Glomerular endothelial cell (primary cell): ENCODE measurements around the gene BOLA2. TPM values are rescaled to one million over a fixed set of nuclear protein-coding genes. Genes with fewer than 3 reads are reported as not detected.
"Not testable (repeated sequence)": the region's sequence is repeated elsewhere in the genome, so short reads cannot be mapped to it uniquely, and the experiment has no call there.

Source experiments
- DNase-seq: peaks from one replicate; pipeline ENCODE4 v3.0.0-alpha.2; 2011; ENCODE audit warnings: low read depth, low spot score; ENCODE audit errors: extremely low read depth
- total RNA-seq: library from RNA; depleted of rRNA; stranded (reverse); fragments of >200 nt; gene quantifications from 2 replicates; pipeline ENCODE4 v1.2.3, GENCODE V29; 2015

BOLA2 gene
- total RNA-seq = 18.7 and 23.6 TPM in 2 replicates

- DNase-seq = not testable (repeated sequence)
Measured at GRCh38 chr16:29454269-29454668, at the start of gene BOLA2, which contains the start of gene SLX1B. TSS of gene BOLA2 (minus strand) at chr16:29454351. CDS start at chr16:29454253, 98 bp downstream. TSS of gene SLX1B (plus strand) at chr16:29454533.

- not testable (repeated sequence) for DNase-seq
Measured at GRCh38 chr16:29482276-29482675, 28.1 kb upstream of the BOLA2 start.

DNA sequence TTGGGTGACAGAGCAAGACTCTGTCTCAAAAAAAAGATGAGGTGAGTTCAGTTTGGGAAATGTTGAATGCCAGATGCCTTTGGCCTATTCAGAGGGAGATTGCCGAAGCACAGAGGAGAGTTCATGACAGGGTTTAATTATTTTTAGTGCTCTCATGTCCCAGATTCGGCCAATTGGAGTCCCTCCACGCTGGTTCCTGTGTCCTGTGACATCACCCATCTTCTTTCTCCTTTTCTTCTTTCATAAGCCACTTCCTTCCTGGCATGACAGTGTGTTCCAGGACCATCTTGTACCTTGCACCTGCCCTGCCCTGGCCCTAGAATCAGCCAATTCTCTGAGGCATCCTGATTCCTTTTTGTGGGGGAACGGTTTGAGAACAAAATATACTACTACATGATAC, 17.9 kb upstream of the BOLA2 start:
- not testable (repeated sequence) for DNase-seq

DNA sequence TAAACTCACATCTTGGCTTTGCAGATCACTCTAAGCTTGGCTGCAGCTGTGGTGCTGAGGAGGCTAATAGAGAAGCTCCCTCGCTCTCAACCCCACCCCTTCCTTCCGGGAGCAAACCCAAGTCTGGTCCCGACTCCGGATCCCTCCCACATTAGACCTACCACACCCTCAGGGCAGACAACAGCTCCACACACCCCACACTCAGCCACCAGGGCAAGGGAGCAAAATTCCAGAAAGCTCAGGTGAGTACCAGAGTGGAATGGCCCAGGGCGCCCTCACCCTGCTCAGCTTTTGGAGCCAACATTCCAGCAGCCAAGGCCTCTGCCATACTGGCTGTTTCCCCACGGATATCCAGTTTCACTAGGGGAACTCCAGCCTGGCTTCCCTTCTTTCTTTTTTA, 15.5 kb upstream of the BOLA2 start:
- not testable (repeated sequence) for DNase-seq

GRCh38 chr16:29467654-29468366, 13.7 kb upstream of the BOLA2 start:
- DNase-seq = not testable (repeated sequence)

GRCh38 chr16:29466904-29467303, 12.8 kb upstream of the BOLA2 start:
- not testable (repeated sequence) for DNase-seq

DNA sequence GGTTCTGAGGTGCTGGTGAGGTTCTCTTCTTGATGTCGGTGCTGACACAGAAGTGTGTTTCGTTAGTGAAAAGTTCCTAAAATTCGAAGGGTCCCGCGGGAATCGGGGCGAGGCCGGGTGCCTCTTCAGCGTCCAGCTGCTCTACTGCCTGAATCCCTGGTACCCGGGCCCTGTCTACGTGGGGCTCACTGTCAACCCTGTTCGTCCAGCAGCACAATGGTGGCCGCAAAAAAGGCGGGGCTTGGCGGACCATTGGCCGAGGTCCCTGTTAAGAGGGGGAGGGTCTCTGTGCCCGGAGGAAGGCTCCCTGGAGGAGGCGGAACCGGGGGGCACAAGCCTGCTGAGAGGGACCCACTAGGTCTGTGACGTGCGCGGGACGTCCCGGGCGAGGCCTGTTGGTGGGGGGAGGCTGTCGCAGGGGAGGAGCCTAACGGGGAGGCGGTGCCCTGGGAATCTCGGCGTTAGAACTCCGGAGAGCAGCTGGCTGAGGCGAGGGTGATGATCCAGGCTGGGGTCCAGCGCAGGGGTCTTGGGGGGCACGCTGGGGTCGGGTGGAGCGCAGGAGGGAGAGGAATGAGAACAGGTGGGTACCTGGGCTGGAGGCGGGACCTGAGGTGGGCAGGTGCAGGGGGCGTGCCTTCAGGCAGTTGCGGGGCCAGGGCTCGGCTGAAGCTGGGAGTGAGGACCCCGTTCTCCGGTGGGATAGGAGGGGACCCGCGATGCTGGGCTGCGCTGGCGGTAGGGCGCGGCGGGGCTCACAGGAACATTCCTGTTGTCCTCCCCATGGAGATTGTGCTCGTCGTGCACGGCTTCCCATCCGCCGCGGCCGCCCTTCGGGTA, 12.1 kb upstream of the BOLA2 start:
- DNase-seq = not testable (repeated sequence)

GRCh38 chr16:29460647-29461030, 6.5 kb upstream of the BOLA2 start:
- not testable (repeated sequence) for DNase-seq

GRCh38 chr16:29459706-29460646, 5.8 kb upstream of the BOLA2 start, which contains the start of gene SULT1A4:
TSS of gene SULT1A4 (plus strand) at chr16:29459913. CDS start at chr16:29461386, 1,473 bp downstream.
- not testable (repeated sequence) for DNase-seq

- not testable (repeated sequence) for DNase-seq
Measured at GRCh38 chr16:29457660-29458059, 3.5 kb upstream of the BOLA2 start.

DNA sequence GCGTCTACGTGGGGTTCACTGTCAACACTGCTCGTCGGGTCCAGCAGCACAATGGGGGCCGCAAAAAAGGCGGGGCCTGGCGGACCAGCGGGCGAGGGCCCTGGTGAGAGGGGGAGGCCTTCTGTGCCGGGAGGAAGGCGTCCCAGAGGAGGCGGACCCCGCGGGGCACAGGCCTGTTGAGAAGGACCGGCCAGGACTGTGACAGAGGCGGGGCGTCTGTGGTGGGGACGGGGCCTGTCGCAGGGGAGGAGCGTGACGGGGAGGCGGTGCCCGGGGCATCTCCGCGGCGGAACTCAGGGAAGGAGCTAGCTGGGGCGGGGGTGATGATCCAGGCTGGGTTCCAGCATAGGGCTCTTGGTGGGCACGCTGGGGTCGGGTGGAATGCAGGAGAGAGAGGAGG, 677 bp upstream of the BOLA2 start:
- DNase-seq = not testable (repeated sequence)

GRCh38 chr16:29453754-29454153, 397 bp downstream of the BOLA2 start:
- not testable (repeated sequence) for DNase-seq

DNA sequence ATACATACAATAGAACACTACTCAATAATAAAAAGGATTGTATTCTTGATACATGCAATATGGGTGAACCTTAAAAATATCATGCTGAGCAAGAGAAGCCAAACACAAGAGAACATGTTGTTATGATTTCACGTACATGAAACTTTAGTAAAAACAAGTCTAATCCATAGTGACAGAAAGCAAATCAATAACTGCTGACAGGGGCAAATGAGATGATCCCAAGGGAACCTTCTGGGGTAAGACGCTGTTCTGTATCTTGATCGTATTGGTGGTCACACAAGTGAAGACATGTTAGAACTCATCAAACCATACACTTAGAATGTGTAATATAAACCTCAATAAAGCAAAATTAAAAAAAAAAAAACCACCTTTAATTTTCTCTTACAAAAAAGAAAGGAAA, 28.8 kb downstream of the BOLA2 start:
- not testable (repeated sequence) for DNase-seq

GRCh38 chr16:29423587-29423986, 30.6 kb downstream of the BOLA2 start:
- not testable (repeated sequence) for DNase-seq

- DNase-seq = not testable (repeated sequence)
Measured at GRCh38 chr16:29405249-29405648, 48.9 kb downstream of the BOLA2 start.

Other genes starting within 250 kb of the BOLA2 start
- 0.05 and 0.47 TPM in 2 replicates for gene NPIPB11, start 47.6 kb downstream of the BOLA2 start, total RNA-seq
- 36.4 and 38.0 TPM in 2 replicates for gene SLX1B, start 182 bp upstream of the BOLA2 start, total RNA-seq
- 2.9 and 5.5 TPM in 2 replicates for gene SULT1A4, start 5.6 kb upstream of the BOLA2 start, total RNA-seq
- gene NPIPB12, start 52.1 kb upstream of the BOLA2 start, total RNA-seq = 23.9 and 46.8 TPM in 2 replicates
- not detected in 2 replicates for gene SPN, start 208.9 kb upstream of the BOLA2 start, total RNA-seq
- 6.0 and 14.9 TPM in 2 replicates for gene QPRT, start 224.8 kb upstream of the BOLA2 start, total RNA-seq